Panc1 (cell line): ENCODE data around the gene SENP1.

ENCODE experiments used
- CTCF ChIP-seq: fragments of 450-650 bp; IDR thresholded peaks from 2 replicates; pipeline ENCODE4 v1.5.1; 2017; ENCODE audit warnings: mild to moderate bottlenecking
- REST ChIP-seq, 2 experiments: IDR thresholded peaks; 2 replicates each; pipeline ENCODE4 v1.6.1; 2011 to 2012; ENCODE audit warnings: low read depth in 2 of 2, control low read depth in 1 of 2, low read length in 1 of 2, mild to moderate bottlenecking in 1 of 2, moderate library complexity in 1 of 2; ENCODE audit not compliant: insufficient read depth in 1 of 2

- no peak for TF ChIP-seq CTCF
- no peak for TF ChIP-seq REST (IDR thresholded peaks at IDR 0.05; ENCODE audit: insufficient read depth in 1 of 2, low read depth in 2 of 2, low read length in 1 of 2)
Observed at GRCh38 chr12:48053122-48053521, 52.8 kb downstream of the SENP1 start.
